ENCODE results near the gene COL4A4.
A peak's percentile ranks its signal among the peaks of the same experiment; 100 is the strongest.

Gene COL4A4

DNA sequence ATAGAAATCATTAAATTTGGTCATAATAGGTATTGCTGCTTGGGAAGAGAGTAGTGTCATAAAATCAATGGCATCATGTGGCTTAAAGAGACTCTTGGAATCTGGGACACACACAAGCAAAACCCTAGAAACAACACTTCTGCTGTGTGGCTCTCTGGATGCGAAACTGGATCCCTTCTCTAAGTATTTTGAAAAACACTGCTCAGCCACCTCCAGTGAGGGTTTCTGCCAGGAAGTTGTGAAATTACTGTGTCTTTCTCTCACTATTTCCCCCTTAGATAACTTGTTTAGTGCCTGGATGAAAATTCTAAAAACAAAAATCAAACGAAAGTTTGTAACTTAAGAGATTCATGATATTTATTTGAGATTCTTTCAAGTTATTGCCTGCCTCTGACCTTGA is 164.3 kb downstream of the COL4A4 start:
- no peak for TF ChIP-seq ZFX (IDR thresholded peaks at IDR 0.05; ENCODE audit: borderline replicate concordance)
- TF ChIP-seq, protein P1, sequence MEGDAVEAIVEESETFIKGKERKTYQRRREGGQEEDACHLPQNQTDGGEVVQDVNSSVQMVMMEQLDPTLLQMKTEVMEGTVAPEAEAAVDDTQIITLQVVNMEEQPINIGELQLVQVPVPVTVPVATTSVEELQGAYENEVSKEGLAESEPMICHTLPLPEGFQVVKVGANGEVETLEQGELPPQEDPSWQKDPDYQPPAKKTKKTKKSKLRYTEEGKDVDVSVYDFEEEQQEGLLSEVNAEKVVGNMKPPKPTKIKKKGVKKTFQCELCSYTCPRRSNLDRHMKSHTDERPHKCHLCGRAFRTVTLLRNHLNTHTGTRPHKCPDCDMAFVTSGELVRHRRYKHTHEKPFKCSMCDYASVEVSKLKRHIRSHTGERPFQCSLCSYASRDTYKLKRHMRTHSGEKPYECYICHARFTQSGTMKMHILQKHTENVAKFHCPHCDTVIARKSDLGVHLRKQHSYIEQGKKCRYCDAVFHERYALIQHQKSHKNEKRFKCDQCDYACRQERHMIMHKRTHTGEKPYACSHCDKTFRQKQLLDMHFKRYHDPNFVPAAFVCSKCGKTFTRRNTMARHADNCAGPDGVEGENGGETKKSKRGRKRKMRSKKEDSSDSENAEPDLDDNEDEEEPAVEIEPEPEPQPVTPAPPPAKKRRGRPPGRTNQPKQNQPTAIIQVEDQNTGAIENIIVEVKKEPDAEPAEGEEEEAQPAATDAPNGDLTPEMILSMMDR (IDR thresholded peaks at IDR 0.05), result no peak

GRCh38 chr2:226995625-226996041 is 168.4 kb downstream of the COL4A4 start:
- H3K27ac ChIP-seq, result no peak overlapping the region

More for the DNA sequence above, 164.3 kb downstream of the COL4A4 start:
- no peak overlapping the region for H3K27ac ChIP-seq

DNA sequence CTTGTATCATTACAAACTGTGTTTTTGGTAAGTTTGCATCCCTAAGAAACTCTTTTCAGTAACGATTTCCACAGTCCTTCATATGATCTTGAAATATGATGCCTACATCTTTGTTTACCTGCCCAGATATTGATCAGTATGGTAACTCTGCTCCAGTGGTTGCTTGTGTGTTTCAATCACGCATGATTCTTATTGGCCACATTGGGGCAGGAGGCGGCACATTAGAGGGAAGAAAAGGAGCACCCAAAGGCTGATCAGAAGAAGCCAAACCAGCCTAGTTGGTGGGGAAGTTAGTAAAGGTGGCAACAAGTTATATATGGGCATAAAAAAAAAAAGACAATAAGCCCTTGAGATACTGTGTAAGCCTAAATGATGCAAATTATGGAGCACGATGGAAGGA is 169.2 kb downstream of the COL4A4 start:
- TF ChIP-seq, protein P1 (IDR thresholded peaks at IDR 0.05), result no peak
- TF ChIP-seq ZFX (IDR thresholded peaks at IDR 0.05; ENCODE audit: borderline replicate concordance), result no peak
- H3K27ac ChIP-seq, result no peak overlapping the region

More at GRCh38 chr2:226995625-226996041, 168.4 kb downstream of the COL4A4 start:
- TF ChIP-seq, protein P1 (IDR thresholded peaks at IDR 0.05), result no peak
- no peak for TF ChIP-seq ZFX (IDR thresholded peaks at IDR 0.05; ENCODE audit: borderline replicate concordance)

DNA sequence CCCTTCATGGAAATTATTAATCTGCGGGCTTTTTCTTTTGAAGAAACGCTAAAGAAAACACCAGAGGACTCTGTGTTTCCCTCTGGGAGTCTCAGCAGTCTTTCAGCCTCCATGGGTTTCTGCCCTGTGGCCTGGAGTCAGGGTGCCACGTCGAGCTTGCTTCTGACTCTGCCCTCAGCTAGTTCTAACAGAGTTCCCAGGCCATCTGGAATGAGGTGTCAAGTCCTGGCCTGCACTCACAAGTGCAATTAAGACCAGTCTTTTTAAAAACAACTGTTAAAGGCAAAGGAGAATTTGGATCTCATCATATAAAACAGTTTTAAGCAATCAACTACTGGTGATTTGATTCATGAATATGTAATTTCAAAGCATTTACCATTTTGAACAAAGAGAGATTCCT is 170.8 kb downstream of the COL4A4 start:
- H3K27ac ChIP-seq, result no peak overlapping the region
- no peak for TF ChIP-seq ZFX (IDR thresholded peaks at IDR 0.05; ENCODE audit: borderline replicate concordance)
- TF ChIP-seq, protein P1 (IDR thresholded peaks at IDR 0.05), result no peak

- no peak overlapping the region for H3K27ac ChIP-seq
- TF ChIP-seq, protein P1 (IDR thresholded peaks at IDR 0.05), result no peak
- no peak for TF ChIP-seq ZFX (IDR thresholded peaks at IDR 0.05; ENCODE audit: borderline replicate concordance)
These were observed 172.3 kb downstream of the COL4A4 start for GRCh38 chr2:226991663-226992062.

GRCh38 chr2:226985583-226985946 is 178.4 kb downstream of the COL4A4 start:
- TF ChIP-seq ZFX (IDR thresholded peaks at IDR 0.05; ENCODE audit: borderline replicate concordance), result no peak
- TF ChIP-seq, protein P1 (IDR thresholded peaks at IDR 0.05), result peak; percentile 44; the same call in 1 of the 2 replicates
- H3K27ac ChIP-seq, result no peak overlapping the region

- TF ChIP-seq, protein P1 (IDR thresholded peaks at IDR 0.05), result peak; percentile 79
- TF ChIP-seq ZFX (IDR thresholded peaks at IDR 0.05; ENCODE audit: borderline replicate concordance), result no peak
- no peak overlapping the region for H3K27ac ChIP-seq
These were observed 179.0 kb downstream of the COL4A4 start for GRCh38 chr2:226984750-226985582.
